Naive thymus-derived CD8-positive, alpha-beta T cell (primary cell): ENCODE data around the gene MYBPC2. TPM values are rescaled to one million over a fixed set of nuclear protein-coding genes. Genes with fewer than 3 reads are reported as not detected.
A peak's percentile ranks its signal among the peaks of the same experiment; 100 is the strongest.

Experiments used
- ATAC-seq, 2 donors: fragments of 150-1000 bp; cut with Tn5 transposase in 1 of 2; sonication (Bioruptor Pico), chemical (Tn5 transposase) in 1 of 2; 1 replicate in 1 of 2; 2 replicates in 1 of 2; pipeline ENCODE4 v1.10.0; 2021; ENCODE audit warnings: mild to moderate bottlenecking in 2 of 2, moderate library complexity in 2 of 2
- POLR2A ChIA-PET: fragments of 350-600 bp; sonication (Branson Sonifier 250); formaldehyde crosslinking; loops from one replicate; lab custom pipeline; 2021; ENCODE audit warnings: antibody characterized with exemption; lab: Charles Lee
- DNase-seq, 10 donors: peaks; one replicate each; pipeline versions ENCODE4 v3.0.0 to v3.0.0-alpha.2; 2020 to 2022
- H3K27ac Mint-ChIP-seq, 10 donors: one replicate each; pipeline ENCODE4 v1.8.0; 2020 to 2022; ENCODE audit warnings: mild to moderate bottlenecking in 10 of 10, mixed read lengths in 10 of 10, moderate library complexity in 4 of 10, inconsistent platforms in 1 of 10
- H3K27me3 Mint-ChIP-seq, 5 donors: one replicate each; pipeline ENCODE4 v1.8.0; 2021 to 2022; ENCODE audit warnings: mixed read lengths in 5 of 5
- H3K36me3 Mint-ChIP-seq, 3 donors: one replicate each; pipeline ENCODE4 v1.8.0; 2020 to 2022; ENCODE audit warnings: mixed read lengths in 3 of 3, mild to moderate bottlenecking in 2 of 3, inconsistent platforms in 1 of 3
- H3K4me1 Mint-ChIP-seq, 4 donors: one replicate each; pipeline ENCODE4 v1.8.0; 2021 to 2022; ENCODE audit warnings: mixed read lengths in 4 of 4
- H3K4me3 Mint-ChIP-seq, 10 donors: one replicate each; pipeline ENCODE4 v1.8.0; 2020 to 2022; ENCODE audit warnings: mild to moderate bottlenecking in 10 of 10, mixed read lengths in 10 of 10, moderate library complexity in 6 of 10, inconsistent platforms in 1 of 10
- H3K9me3 Mint-ChIP-seq, 9 donors: one replicate each; pipeline ENCODE4 v1.8.0; 2020 to 2022; ENCODE audit warnings: mixed read lengths in 9 of 9, mild to moderate bottlenecking in 3 of 9, inconsistent platforms in 1 of 9, moderate library complexity in 1 of 9
- polyA plus RNA-seq, 3 donors: library from polyadenylated mRNA; unstranded; fragments of 300-500 nt; fragmentation: Illumina TruSeq; gene quantifications; one replicate each; pipeline ENCODE4 v1.2.3, GENCODE V29; 2021
- total RNA-seq, 8 experiments: library from RNA in 2 of 8; stranded (reverse) in 2 of 8; gene quantifications; one replicate each; pipeline ENCODE4 v1.2.3 and lab custom pipeline; 2021 to 2026

Gene MYBPC2
- total and polyA plus RNA-seq, 5 experiments from 2014 or later: not detected

GRCh38 chr19:50422397-50423278 lies 10.1 kb upstream of the MYBPC2 start:
- Mint-ChIP-seq H3K9me3 (peaks cover 0 to 3% (median 0%) of the 10 kb centered on the region in 9 donors), H3K4me3 (peak overlapping the region in 1 of 10 donors; percentile 32), H3K36me3 (peaks cover 0 to 4% (median 0%) of the 10 kb centered on the region in 3 donors), H3K27ac (no peak overlapping the region), H3K27me3 (peaks cover 17 to 52% (median 23%) of the 10 kb centered on the region in 5 donors), H3K4me1 (peaks cover 6 to 24% (median 14%) of the 10 kb centered on the region in 4 donors)
- ATAC-seq (no peak), DNase-seq (no peak)
- POLR2A ChIA-PET: no interaction called here

GRCh38 chr19:50423279-50424113 lies 9.2 kb upstream of the MYBPC2 start:
- POLR2A ChIA-PET: no interaction called here
- H3K4me1 Mint-ChIP-seq: peaks cover 6 to 29% (median 14%) of the 10 kb centered on the region in 4 donors
- no peak overlapping the region for H3K4me3 Mint-ChIP-seq
- H3K36me3 Mint-ChIP-seq: peaks cover 0 to 4% (median 0%) of the 10 kb centered on the region in 3 donors
- ATAC-seq (no peak), DNase-seq (no peak)
- no peak overlapping the region for H3K27ac Mint-ChIP-seq
- H3K27me3 Mint-ChIP-seq: peaks cover 17 to 52% (median 23%) of the 10 kb centered on the region in 5 donors
- peaks cover 0 to 3% (median 0%) of the 10 kb centered on the region in 9 donors for H3K9me3 Mint-ChIP-seq

DNA sequence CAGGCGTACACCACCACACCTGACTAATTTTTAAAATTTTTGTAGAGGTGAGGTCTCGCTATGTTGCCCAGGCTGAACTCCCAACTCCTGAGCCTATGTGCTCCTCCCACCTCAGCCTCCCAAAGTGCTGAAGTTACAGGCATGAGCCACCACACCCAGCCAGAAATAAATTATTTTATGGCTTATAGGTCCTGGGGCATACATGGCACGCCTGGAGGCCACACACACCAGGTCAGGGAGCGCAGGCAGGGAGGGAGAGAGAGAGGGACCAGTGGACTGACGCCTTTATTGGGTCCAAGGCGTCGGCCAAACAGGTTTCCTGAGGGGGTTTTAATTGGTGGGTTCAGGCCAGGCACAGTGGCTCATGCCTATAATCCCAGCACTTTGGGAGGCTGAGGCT lies 7.1 kb upstream of the MYBPC2 start:
- H3K36me3 Mint-ChIP-seq: no peaks in the 10 kb centered on the region
- no peak overlapping the region for H3K4me3 Mint-ChIP-seq
- ATAC-seq: no peak
- H3K27ac Mint-ChIP-seq: no peak overlapping the region
- peaks cover under 1 to 28% (median 3%) of the 10 kb centered on the region in 4 donors for H3K4me1 Mint-ChIP-seq
- H3K27me3 Mint-ChIP-seq: peaks cover 6 to 40% (median 14%) of the 10 kb centered on the region in 5 donors
- peaks cover 0 to 3% (median 0%) of the 10 kb centered on the region in 9 donors for H3K9me3 Mint-ChIP-seq
- POLR2A ChIA-PET: no interaction called here
- no peak for DNase-seq

GRCh38 chr19:50427318-50427925 lies 5.3 kb upstream of the MYBPC2 start:
- POLR2A ChIA-PET: no interaction called here
- no peak for DNase-seq

GRCh38 chr19:50427997-50428425 lies 4.7 kb upstream of the MYBPC2 start:
- H3K27me3 Mint-ChIP-seq: peaks cover 0 to 26% (median 8%) of the 10 kb centered on the region in 5 donors
- H3K9me3 Mint-ChIP-seq: no peaks in the 10 kb centered on the region
- POLR2A ChIA-PET: no interaction called here
- peaks cover 8 to 35% (median 14%) of the 10 kb centered on the region in 4 donors for H3K4me1 Mint-ChIP-seq
- no peaks in the 10 kb centered on the region for H3K36me3 Mint-ChIP-seq
- DNase-seq (peak in 9 of 10 donors; percentile 4 to 70 (median 45)), ATAC-seq (peak; percentile 19 to 50)
- peak overlapping the region in 3 of 10 donors; percentile 35 to 59 (median 37) for H3K27ac Mint-ChIP-seq
- peak overlapping the region in 8 of 10 donors; percentile 39 to 71 (median 60) for H3K4me3 Mint-ChIP-seq

More at GRCh38 chr19:50427318-50427925, 5.3 kb upstream of the MYBPC2 start:
- Mint-ChIP-seq H3K27me3 (peaks cover 0 to 25% (median 6%) of the 10 kb centered on the region in 5 donors), H3K4me3 (peak overlapping the region in 9 of 10 donors; percentile 24 to 71 (median 60)), H3K36me3 (no peaks in the 10 kb centered on the region), H3K9me3 (no peaks in the 10 kb centered on the region), H3K27ac (peak overlapping the region in 1 of 10 donors; percentile 59), H3K4me1 (peaks cover 8 to 33% (median 13%) of the 10 kb centered on the region in 4 donors)
- ATAC-seq: no peak

DNA sequence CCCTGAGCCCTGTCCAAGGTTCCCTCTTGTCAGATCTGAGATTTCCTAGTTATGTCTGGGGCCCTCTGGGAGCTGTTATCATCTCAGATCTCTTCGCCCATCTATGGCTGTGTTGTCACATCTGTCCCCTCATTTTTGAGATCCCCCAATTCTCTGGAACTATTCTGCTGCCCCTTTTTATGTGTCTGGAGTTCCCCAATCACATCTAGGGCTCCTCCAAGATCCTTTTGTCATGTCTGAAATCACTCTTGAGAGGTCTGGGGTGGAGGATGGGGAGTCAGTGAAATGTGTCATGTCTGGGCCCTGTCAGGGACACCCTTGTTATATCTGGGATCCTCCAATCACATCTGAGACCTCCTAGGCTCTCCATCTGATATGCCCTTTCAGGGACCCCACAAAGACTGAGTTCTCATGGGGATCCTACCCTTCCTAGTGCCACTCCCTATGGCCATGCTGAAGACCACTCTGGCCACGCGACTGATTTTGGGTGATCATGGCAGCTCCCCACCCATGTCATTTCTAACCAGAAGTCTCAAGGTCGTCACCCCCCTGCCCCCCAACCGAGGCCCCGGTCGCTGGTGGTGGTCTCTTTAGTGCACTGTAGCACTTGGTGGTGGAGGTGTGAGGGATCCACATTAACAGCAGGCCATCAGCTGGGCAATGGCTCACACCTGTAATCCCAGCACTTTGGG lies 3.8 kb upstream of the MYBPC2 start:
- no peaks in the 10 kb centered on the region for H3K9me3 Mint-ChIP-seq
- H3K27ac Mint-ChIP-seq: peak overlapping the region in 4 of 10 donors; percentile 4 to 64 (median 60)
- DNase-seq: no peak
- H3K36me3 Mint-ChIP-seq: no peaks in the 10 kb centered on the region
- H3K4me3 Mint-ChIP-seq: peak overlapping the region in 9 of 10 donors; percentile 2 to 78 (median 54)
- peaks cover 8 to 38% (median 14%) of the 10 kb centered on the region in 4 donors for H3K4me1 Mint-ChIP-seq
- peaks cover 0 to 25% (median 11%) of the 10 kb centered on the region in 5 donors for H3K27me3 Mint-ChIP-seq
- POLR2A ChIA-PET: no interaction called here
- ATAC-seq: no peak

GRCh38 chr19:50430888-50431342 lies 1.8 kb upstream of the MYBPC2 start:
- no peaks in the 10 kb centered on the region for H3K36me3 Mint-ChIP-seq
- no peak for ATAC-seq
- peaks cover 3 to 24% (median 11%) of the 10 kb centered on the region in 5 donors for H3K27me3 Mint-ChIP-seq
- H3K27ac Mint-ChIP-seq: peak overlapping the region in 8 of 10 donors; percentile 25 to 92 (median 80)
- peaks cover 8 to 44% (median 14%) of the 10 kb centered on the region in 4 donors for H3K4me1 Mint-ChIP-seq
- H3K9me3 Mint-ChIP-seq: no peaks in the 10 kb centered on the region
- peak overlapping the region; percentile 85 to 95 (median 93) for H3K4me3 Mint-ChIP-seq
- POLR2A ChIA-PET: no interaction called here
- DNase-seq: no peak

DNA sequence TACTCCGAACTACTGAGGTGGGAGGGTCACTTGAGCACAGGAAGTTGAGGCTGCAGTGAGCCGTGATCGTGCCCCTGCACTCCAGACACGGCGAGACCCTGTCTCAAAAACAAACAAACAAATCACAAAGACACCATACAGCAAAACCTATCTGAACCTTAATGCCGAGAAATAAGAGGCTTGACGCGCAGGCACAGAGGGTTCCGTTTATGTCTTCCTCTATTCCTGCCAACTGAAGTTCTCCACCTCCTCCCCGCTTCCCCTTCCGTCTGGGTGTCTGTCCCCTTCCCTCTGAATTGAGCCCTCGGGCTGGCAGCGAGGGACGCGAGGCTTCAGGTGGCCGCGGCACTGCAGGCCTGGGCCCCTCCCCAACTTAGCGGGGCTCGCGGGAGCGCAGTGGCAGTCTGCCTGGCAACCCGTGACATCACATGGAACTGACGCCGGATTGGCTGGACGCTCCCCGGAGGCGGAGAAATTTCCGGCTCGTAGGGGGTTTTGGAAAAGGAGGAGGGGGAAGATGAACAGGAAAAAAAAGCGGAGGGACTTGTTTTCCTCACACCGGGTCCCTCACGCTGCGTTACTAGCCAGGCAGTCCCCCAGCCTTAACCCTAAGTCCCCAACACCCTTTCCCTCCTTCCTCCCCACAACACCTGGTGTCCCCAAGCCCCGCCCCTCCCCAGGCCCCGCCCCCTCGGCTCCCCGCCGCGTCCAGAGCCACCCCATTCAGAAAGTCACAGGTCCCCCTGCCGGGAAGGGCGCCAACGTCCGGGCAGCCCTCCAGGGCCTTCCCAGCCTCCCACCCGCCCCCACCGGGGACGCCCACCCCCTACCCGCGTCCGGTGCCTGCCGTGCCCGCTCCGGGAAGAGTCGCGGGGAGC lies 1.1 kb upstream of the MYBPC2 start:
- no peaks in the 10 kb centered on the region for H3K9me3 Mint-ChIP-seq
- no peaks in the 10 kb centered on the region for H3K36me3 Mint-ChIP-seq
- ATAC-seq: peak; percentile 92 to 93
- peaks cover 3 to 24% (median 11%) of the 10 kb centered on the region in 5 donors for H3K27me3 Mint-ChIP-seq
- DNase-seq: peak; percentile 78 to 97 (median 88)
- peaks cover 8 to 44% (median 14%) of the 10 kb centered on the region in 4 donors for H3K4me1 Mint-ChIP-seq
- peak overlapping the region; percentile 66 to 94 (median 90) for H3K27ac Mint-ChIP-seq
- POLR2A ChIA-PET: interaction anchor here (0.6 kb wide), 1 partner anchor 504 kb away, joined by 3 read pairs; no protein-coding TSS in a partner anchor
- H3K4me3 Mint-ChIP-seq: peak overlapping the region; percentile 85 to 95 (median 93)

GRCh38 chr19:50433201-50434180 lies 799 bp downstream of the MYBPC2 start:
- H3K9me3 Mint-ChIP-seq: no peaks in the 10 kb centered on the region
- H3K27ac Mint-ChIP-seq: peak overlapping the region in 4 of 10 donors; percentile 13 to 64 (median 38)
- H3K27me3 Mint-ChIP-seq: peaks cover 6 to 24% (median 11%) of the 10 kb centered on the region in 5 donors
- H3K36me3 Mint-ChIP-seq: no peaks in the 10 kb centered on the region
- H3K4me3 Mint-ChIP-seq: peak overlapping the region; percentile 48 to 89 (median 76)
- POLR2A ChIA-PET: no interaction called here
- DNase-seq (no peak), ATAC-seq (no peak)
- peaks cover 8 to 40% (median 14%) of the 10 kb centered on the region in 4 donors for H3K4me1 Mint-ChIP-seq

DNA sequence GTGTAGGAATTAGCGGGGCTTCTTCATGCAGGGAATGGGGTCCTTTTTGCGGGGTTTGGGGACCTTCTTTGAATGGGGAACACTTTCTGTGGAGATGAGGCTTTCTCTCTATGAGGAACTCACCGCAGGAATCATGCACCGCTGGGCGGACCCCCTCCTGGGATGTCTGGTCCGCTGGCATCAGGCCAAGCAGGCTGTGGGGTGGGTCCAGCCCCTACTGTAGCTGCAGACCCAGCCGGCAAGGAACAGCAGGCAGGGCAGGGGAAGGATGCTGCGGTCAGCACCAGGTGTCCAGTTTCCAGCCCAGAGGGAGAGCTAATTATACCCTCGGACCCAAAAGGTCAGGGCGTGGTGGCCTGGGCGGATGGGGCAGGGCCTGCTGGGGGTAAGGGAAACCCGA lies 1.8 kb downstream of the MYBPC2 start:
- Mint-ChIP-seq H3K4me3 (peak overlapping the region in 4 of 10 donors; percentile 12 to 62 (median 32)), H3K9me3 (no peaks in the 10 kb centered on the region), H3K27ac (no peak overlapping the region), H3K4me1 (peaks cover 4 to 35% (median 12%) of the 10 kb centered on the region in 4 donors), H3K27me3 (peaks cover 6 to 20% (median 9%) of the 10 kb centered on the region in 5 donors), H3K36me3 (no peaks in the 10 kb centered on the region)
- DNase-seq: no peak
- no peak for ATAC-seq
- POLR2A ChIA-PET: no interaction called here
